Calu3 (cell line): Measurements from ENCODE around the gene TDRD6. TPM values are rescaled to one million over a fixed set of nuclear protein-coding genes. Genes with fewer than 3 reads are reported as not detected.

Experiments
- BruUV-seq: library from RNA; stranded (reverse); fragments of 400-500 nt; replicated peaks from 2 replicates; lab custom pipeline; 2021; lab: Mats Ljungman, UMichigan
- CTCF ChIA-PET: fragments of 300-600 bp; sonication (Branson Sonifier 250); formaldehyde crosslinking; loops from one replicate; lab custom pipeline; 2022; ENCODE audit warnings: antibody characterized with exemption; lab: Charles Lee
- DNase-seq: peaks from one replicate; pipeline ENCODE4 v3.0.0; 2022
- H3K27ac Mint-ChIP-seq: one replicate; pipeline ENCODE4 v1.8.0; 2022; ENCODE audit warnings: mixed read lengths; ENCODE audit not compliant: unreplicated experiment
- H3K27me3 Mint-ChIP-seq: one replicate; pipeline ENCODE4 v1.8.0; 2022; ENCODE audit warnings: mixed read lengths; ENCODE audit not compliant: unreplicated experiment
- H3K36me3 Mint-ChIP-seq: one replicate; pipeline ENCODE4 v1.8.0; 2022; ENCODE audit warnings: mild to moderate bottlenecking, moderate library complexity, mixed read lengths; ENCODE audit not compliant: insufficient read depth, unreplicated experiment
- H3K4me1 Mint-ChIP-seq: one replicate; pipeline ENCODE4 v1.8.0; 2022; ENCODE audit warnings: mild to moderate bottlenecking, low read depth, mixed read lengths; ENCODE audit not compliant: unreplicated experiment
- H3K4me3 Mint-ChIP-seq: one replicate; pipeline ENCODE4 v1.8.0; 2022; ENCODE audit warnings: mild to moderate bottlenecking, low read depth, moderate library complexity, mixed read lengths; ENCODE audit not compliant: unreplicated experiment
- H3K9me3 Mint-ChIP-seq: one replicate; pipeline ENCODE4 v1.8.0; 2022; ENCODE audit warnings: low read depth, mixed read lengths; ENCODE audit not compliant: unreplicated experiment
- CTCF ChIP-seq: fragments of 200-600 bp; IDR thresholded peaks from one replicate; pipeline ENCODE4 v1.8.0; 2022; ENCODE audit warnings: antibody characterized with exemption; ENCODE audit not compliant: unreplicated experiment
- intact Hi-C: fragments of 100-400 bp; cut with micrococcal nuclease; formaldehyde crosslinking; loops from one replicate; pipeline ENCODE4 v1.10.0; 2022; ENCODE audit not compliant: unreplicated experiment
- total RNA-seq: library from RNA; stranded (reverse); gene quantifications from 2 replicates; pipeline ENCODE4 v1.2.3, GENCODE V29; 2022

TDRD6 gene
- total RNA-seq, 1 experiment from 2014 or later = 0.07 TPM

GRCh38 chr6:46667377-46667776 lies 20.3 kb upstream of the TDRD6 start:
- no peak for DNase-seq
- Mint-ChIP-seq H3K27ac (no peak overlapping the region), H3K27me3 (no peaks in the 10 kb centered on the region), H3K4me1 (no peaks in the 10 kb centered on the region), H3K36me3 (no peaks in the 10 kb centered on the region), H3K4me3 (no peak overlapping the region), H3K9me3 (no peaks in the 10 kb centered on the region)
- no TSS peak for BruUV-seq
- TF ChIP-seq CTCF = no peak
- intact Hi-C loops = no loop called here
- CTCF ChIA-PET = no interaction called here

- CTCF ChIA-PET = no interaction called here
- Mint-ChIP-seq H3K27me3 (no peaks in the 10 kb centered on the region), H3K36me3 (no peaks in the 10 kb centered on the region), H3K27ac (no peak overlapping the region), H3K4me3 (no peak overlapping the region), H3K4me1 (no peaks in the 10 kb centered on the region), H3K9me3 (no peaks in the 10 kb centered on the region)
- intact Hi-C loops = no loop called here
- no TSS peak for BruUV-seq
- TF ChIP-seq CTCF = no peak
- DNase-seq = no peak
Measured at GRCh38 chr6:46674410-46674809, 13.3 kb upstream of the TDRD6 start.

GRCh38 chr6:46676604-46677313 lies 10.9 kb upstream of the TDRD6 start:
- no peak for TF ChIP-seq CTCF
- no TSS peak for BruUV-seq

GRCh38 chr6:46677314-46677654 lies 10.4 kb upstream of the TDRD6 start:
- Mint-ChIP-seq H3K9me3 (no peaks in the 10 kb centered on the region), H3K36me3 (no peaks in the 10 kb centered on the region), H3K27ac (no peak overlapping the region), H3K4me1 (no peaks in the 10 kb centered on the region), H3K4me3 (no peak overlapping the region), H3K27me3 (no peaks in the 10 kb centered on the region)
- no peak for TF ChIP-seq CTCF
- no TSS peak for BruUV-seq
- DNase-seq = no peak
- CTCF ChIA-PET = no interaction called here
- intact Hi-C loops = no loop called here

More at GRCh38 chr6:46676604-46677313, 10.9 kb upstream of the TDRD6 start:
- Mint-ChIP-seq H3K27me3 (no peaks in the 10 kb centered on the region), H3K36me3 (no peaks in the 10 kb centered on the region), H3K27ac (no peak overlapping the region), H3K4me1 (no peaks in the 10 kb centered on the region), H3K4me3 (no peak overlapping the region), H3K9me3 (no peaks in the 10 kb centered on the region)
- no peak for DNase-seq
- intact Hi-C loops = no loop called here
- CTCF ChIA-PET = no interaction called here
